Measurements from ENCODE around the gene ENTPD8.

Gene ENTPD8

DNA sequence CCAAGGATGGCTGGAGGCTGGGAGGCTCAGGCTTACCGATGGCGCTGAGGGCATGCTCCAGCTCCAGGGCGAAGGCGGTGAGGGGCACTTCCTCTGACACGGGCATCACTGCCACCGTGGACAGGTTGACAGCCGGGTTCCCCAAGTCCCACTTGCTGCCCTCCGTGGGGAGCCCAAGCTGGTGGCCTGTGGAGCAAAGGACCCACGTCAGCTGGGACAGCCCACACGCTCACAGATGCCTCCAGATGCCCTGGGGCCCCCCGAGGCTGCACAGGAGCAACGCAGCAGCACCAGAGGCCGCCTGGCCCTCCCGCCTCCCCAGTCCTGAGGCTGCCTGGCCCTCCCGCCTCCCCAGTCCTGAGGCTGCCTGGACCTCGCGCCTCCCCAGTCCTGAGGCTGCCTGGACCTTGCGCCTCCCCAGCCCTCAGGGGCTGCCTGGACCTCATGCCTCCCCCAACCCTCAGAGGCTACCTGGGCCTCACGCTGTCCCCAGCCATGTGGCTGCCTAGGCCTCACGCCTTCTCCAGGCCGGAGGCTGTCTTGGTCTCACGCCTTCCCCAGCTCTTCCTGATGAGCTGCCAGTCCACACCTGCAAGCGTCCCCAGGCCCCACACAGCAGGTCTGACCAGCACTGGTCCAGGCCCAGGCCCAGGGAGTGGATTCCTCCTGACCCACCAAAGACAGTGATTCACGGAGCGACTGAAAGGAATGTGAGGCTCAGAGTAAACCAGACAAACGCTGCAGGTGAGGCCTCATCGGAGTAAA is 43.6 kb upstream of the ENTPD8 start:
- Histone ChIP-seq H3K36me3 (ENCODE audit: control insufficient read depth, insufficient read depth, low read length) (no peaks in the 10 kb centered on the region), H3K27ac (ENCODE audit: insufficient read depth, low read length, poor library complexity, severe bottlenecking) (no peak overlapping the region), H3K4me1 (ENCODE audit: control insufficient read depth, insufficient read depth, low read length, poor library complexity, severe bottlenecking) (no peaks in the 10 kb centered on the region), H3K27me3 (replicated peaks; ENCODE audit: control insufficient read depth, insufficient read depth, low read length, poor library complexity, severe bottlenecking) (no peaks in the 10 kb centered on the region), H3K9me3 (ENCODE audit: control insufficient read depth, low read length) (no peaks in the 10 kb centered on the region), H3K4me3 (ENCODE audit: insufficient read depth, low read depth, low read length, poor library complexity, severe bottlenecking) (no peak overlapping the region)
- DNase-seq = no peak

DNA sequence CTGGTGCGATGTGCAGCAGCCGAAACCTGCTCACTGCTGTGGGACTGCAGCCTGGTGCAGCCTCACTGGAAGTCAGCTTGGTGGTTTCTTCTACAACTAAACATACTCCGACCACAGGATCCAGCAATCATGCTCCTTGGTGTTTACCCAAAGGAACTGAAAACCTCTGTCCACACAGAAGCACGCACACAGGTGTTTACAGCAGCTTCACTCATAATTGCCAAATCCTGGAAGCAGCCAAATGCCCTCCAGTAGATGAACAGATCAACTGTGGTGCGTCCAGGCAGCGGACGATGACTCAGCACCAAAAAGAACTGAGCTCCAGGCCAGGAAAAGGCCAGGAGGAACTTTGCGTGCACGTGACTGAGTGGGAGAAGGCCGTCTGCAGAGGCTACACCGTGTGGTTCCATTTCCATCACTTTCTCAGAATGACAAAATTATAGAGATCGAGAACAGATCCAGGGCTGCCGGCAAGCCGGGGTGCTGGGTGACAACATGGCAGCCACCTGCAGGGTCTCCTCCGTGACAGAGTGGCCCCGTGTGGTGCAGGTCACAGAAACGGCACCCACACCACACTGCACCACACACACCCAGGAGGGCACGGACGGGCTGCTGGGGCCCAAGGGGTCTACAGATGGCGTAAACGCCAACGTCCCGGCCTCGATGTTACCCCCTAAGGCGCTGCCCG is 41.1 kb upstream of the ENTPD8 start:
- Histone ChIP-seq H3K9me3 (ENCODE audit: control insufficient read depth, low read length) (no peaks in the 10 kb centered on the region), H3K27me3 (replicated peaks; ENCODE audit: control insufficient read depth, insufficient read depth, low read length, poor library complexity, severe bottlenecking) (no peaks in the 10 kb centered on the region), H3K4me3 (ENCODE audit: insufficient read depth, low read depth, low read length, poor library complexity, severe bottlenecking) (no peak overlapping the region), H3K4me1 (ENCODE audit: control insufficient read depth, insufficient read depth, low read length, poor library complexity, severe bottlenecking) (no peaks in the 10 kb centered on the region), H3K27ac (ENCODE audit: insufficient read depth, low read length, poor library complexity, severe bottlenecking) (no peak overlapping the region), H3K36me3 (ENCODE audit: control insufficient read depth, insufficient read depth, low read length) (no peaks in the 10 kb centered on the region)
- DNase-seq = no peak

DNA sequence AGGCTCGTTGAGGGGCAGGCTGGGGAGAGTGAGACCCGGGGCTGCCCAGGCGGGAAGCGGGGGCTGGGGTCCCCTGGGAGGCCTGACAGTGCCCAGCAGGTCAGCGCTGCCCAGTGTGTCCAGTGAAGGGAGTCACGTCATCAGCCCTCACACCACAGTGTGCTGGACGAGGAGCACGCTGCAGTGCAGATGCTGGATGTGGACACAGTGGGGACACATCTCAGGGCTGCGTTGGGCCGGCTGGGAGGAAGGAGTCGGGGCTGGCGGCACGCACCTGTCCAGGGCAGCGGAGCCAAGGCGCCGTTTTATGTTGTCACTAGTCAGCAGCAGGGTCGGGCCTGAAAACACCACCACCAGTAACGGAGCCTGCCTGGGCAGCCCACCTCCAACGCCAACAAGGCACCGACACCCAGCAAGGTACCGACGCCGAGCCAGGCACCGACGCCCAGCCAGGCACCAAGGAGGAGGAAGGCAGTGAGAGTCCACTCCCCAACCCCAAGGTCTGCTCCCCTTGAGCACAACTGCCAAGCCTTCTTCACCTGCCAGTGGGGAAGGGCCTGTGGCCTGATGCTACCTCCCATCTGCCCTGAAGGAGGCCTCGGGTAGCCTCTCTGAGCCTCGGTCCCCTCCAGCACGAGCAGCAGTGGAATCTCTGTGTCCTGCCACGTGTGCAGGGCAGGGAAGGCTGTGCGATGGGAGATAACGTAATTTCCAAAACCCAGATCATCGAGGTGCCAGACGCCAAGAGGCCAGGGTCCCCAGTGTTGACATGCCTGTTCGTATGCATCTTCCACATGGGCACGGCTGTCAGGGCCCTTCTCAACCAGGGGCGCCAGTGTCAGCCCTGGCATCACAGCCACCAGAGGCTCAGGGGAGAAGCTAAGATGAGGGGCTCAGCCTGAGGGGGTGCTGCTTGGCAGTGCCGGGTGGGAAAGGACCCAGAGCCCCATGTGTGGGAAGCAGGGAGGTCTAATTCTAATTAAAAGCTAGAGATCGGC is 39.8 kb upstream of the ENTPD8 start:
- Histone ChIP-seq H3K27me3 (replicated peaks; ENCODE audit: control insufficient read depth, insufficient read depth, low read length, poor library complexity, severe bottlenecking) (no peaks in the 10 kb centered on the region), H3K4me1 (ENCODE audit: control insufficient read depth, insufficient read depth, low read length, poor library complexity, severe bottlenecking) (no peaks in the 10 kb centered on the region), H3K27ac (ENCODE audit: insufficient read depth, low read length, poor library complexity, severe bottlenecking) (no peak overlapping the region), H3K36me3 (ENCODE audit: control insufficient read depth, insufficient read depth, low read length) (no peaks in the 10 kb centered on the region), H3K4me3 (ENCODE audit: insufficient read depth, low read depth, low read length, poor library complexity, severe bottlenecking) (no peak overlapping the region), H3K9me3 (ENCODE audit: control insufficient read depth, low read length) (peaks cover 2% of the 10 kb centered on the region)
- DNase-seq = no peak

DNA sequence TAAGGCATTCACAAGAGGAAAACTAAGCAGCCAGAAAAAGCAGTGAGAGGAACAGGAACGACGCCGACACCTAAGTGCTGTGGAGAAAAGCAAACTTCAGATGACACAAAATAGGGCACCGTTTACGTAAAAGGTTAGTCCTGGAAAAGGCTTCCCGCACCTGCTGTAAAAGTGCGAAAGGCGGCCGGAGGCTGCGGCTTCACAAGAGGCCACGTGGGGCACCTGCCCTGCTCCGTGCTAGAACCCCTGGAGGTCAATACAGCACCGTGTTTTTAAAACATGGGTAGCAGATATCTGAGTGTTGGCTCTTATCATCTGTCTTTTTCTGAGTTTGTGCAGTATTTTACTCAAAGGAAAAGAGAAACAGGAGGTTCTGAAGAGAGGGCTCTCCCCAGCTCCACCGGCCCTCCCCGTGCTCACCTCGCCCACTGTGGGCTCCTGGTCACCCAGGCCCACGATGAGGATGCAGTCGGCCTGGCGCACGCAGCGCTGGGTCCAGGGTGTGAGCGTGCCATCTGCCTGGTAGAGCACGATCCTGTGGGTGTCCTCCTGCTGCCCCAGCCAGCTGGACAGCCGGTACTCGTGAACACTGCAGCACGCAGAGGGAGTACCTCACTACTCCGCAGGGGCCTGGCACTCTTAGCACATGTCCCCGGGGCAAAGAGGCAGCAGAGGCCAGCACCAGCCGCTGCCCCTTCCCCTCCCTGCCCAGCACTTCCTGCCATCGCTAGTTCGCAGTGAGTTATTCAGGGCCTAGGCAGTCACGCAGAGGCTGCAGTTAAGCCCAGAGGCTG is 38.9 kb upstream of the ENTPD8 start:
- Histone ChIP-seq H3K36me3 (ENCODE audit: control insufficient read depth, insufficient read depth, low read length) (no peaks in the 10 kb centered on the region), H3K9me3 (ENCODE audit: control insufficient read depth, low read length) (peaks cover 4% of the 10 kb centered on the region), H3K4me1 (ENCODE audit: control insufficient read depth, insufficient read depth, low read length, poor library complexity, severe bottlenecking) (no peaks in the 10 kb centered on the region), H3K4me3 (ENCODE audit: insufficient read depth, low read depth, low read length, poor library complexity, severe bottlenecking) (no peak overlapping the region), H3K27ac (ENCODE audit: insufficient read depth, low read length, poor library complexity, severe bottlenecking) (no peak overlapping the region), H3K27me3 (replicated peaks; ENCODE audit: control insufficient read depth, insufficient read depth, low read length, poor library complexity, severe bottlenecking) (no peaks in the 10 kb centered on the region)
- no peak for DNase-seq

DNA sequence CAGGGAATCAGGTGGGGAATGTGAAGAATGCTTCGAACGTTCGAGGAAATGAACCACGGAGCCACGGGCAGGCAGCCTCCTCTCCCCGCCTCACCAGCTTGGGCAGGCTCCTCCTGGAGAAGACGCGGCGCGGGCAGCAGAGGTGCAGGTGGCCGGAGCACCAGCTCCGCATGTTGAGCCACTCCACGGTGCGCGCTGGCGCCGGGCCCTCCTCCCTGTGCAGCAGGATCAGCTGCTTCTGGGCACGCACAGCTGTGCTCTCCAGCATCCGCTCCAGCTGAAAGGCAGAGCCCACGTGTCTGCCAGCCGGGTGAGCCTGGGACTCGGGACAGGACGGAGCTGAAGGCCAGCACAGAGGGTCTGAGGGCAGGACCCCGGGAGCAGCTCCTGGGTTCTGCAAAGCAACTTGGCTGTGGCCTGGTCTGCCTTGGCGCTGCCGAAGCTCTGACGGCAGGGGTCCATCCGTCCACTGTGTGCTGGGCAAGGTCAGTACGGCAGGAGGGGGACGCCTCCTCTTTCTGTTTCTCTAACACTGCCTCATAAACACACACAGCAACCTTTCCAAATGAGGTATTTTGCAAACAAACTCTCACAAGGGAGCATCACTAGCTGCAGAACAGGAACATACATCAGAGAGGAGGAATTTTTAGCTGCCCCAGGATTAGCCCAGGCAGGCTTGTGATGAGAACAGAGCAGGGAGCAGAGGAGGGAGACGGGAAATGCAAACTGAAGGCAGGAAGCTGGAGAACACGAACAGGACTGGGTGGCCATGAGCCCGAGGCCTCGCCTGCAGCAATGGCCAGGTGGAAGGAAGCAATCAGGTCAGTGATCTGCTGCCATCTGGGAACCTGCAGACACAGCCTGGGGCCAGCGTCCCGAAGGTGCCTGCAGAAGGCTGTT is 38.1 kb upstream of the ENTPD8 start:
- Histone ChIP-seq H3K4me3 (ENCODE audit: insufficient read depth, low read depth, low read length, poor library complexity, severe bottlenecking) (no peak overlapping the region), H3K27ac (ENCODE audit: insufficient read depth, low read length, poor library complexity, severe bottlenecking) (no peak overlapping the region), H3K9me3 (ENCODE audit: control insufficient read depth, low read length) (peaks cover 4% of the 10 kb centered on the region), H3K36me3 (ENCODE audit: control insufficient read depth, insufficient read depth, low read length) (no peaks in the 10 kb centered on the region), H3K27me3 (replicated peaks; ENCODE audit: control insufficient read depth, insufficient read depth, low read length, poor library complexity, severe bottlenecking) (no peaks in the 10 kb centered on the region), H3K4me1 (ENCODE audit: control insufficient read depth, insufficient read depth, low read length, poor library complexity, severe bottlenecking) (no peaks in the 10 kb centered on the region)
- DNase-seq = no peak

- Histone ChIP-seq H3K9me3 (ENCODE audit: control insufficient read depth, low read length) (peaks cover 4% of the 10 kb centered on the region), H3K27me3 (replicated peaks; ENCODE audit: control insufficient read depth, insufficient read depth, low read length, poor library complexity, severe bottlenecking) (no peaks in the 10 kb centered on the region), H3K4me1 (ENCODE audit: control insufficient read depth, insufficient read depth, low read length, poor library complexity, severe bottlenecking) (no peaks in the 10 kb centered on the region), H3K36me3 (ENCODE audit: control insufficient read depth, insufficient read depth, low read length) (no peaks in the 10 kb centered on the region), H3K27ac (ENCODE audit: insufficient read depth, low read length, poor library complexity, severe bottlenecking) (no peak overlapping the region), H3K4me3 (ENCODE audit: insufficient read depth, low read depth, low read length, poor library complexity, severe bottlenecking) (no peak overlapping the region)
- no peak for DNase-seq
Observed at GRCh38 chr9:137478613-137478961, 37.4 kb upstream of the ENTPD8 start.

GRCh38 chr9:137477778-137478612 is 36.8 kb upstream of the ENTPD8 start:
- Histone ChIP-seq H3K36me3 (ENCODE audit: control insufficient read depth, insufficient read depth, low read length) (no peaks in the 10 kb centered on the region), H3K9me3 (ENCODE audit: control insufficient read depth, low read length) (peaks cover 4% of the 10 kb centered on the region), H3K4me1 (ENCODE audit: control insufficient read depth, insufficient read depth, low read length, poor library complexity, severe bottlenecking) (no peaks in the 10 kb centered on the region), H3K27ac (ENCODE audit: insufficient read depth, low read length, poor library complexity, severe bottlenecking) (no peak overlapping the region), H3K27me3 (replicated peaks; ENCODE audit: control insufficient read depth, insufficient read depth, low read length, poor library complexity, severe bottlenecking) (no peaks in the 10 kb centered on the region), H3K4me3 (ENCODE audit: insufficient read depth, low read depth, low read length, poor library complexity, severe bottlenecking) (no peak overlapping the region)
- no peak for DNase-seq

DNA sequence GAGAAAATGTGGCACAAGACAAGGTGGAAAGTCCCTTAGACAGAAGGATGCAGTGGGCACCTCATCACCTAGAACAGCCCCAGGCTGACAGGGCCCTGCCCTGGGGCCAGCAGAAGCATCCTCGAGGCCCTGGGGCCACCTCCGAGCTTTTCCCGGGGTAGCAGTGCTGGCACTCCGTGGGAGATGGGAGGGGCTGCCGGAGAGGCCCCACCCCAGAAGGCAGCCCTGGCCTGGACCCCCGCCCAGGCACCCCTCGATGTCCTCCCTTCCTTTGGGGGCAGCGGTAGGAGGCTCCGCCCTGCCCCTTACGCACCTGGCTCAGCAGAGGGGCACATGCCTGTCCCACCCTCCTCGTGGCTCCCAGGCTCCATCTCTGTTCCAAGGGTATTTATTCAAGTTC is 35.7 kb upstream of the ENTPD8 start:
- H3K4me1 ChIP-seq (ENCODE audit: control insufficient read depth, insufficient read depth, low read length, poor library complexity, severe bottlenecking) = no peaks in the 10 kb centered on the region
- no peak for DNase-seq
- no peak overlapping the region for H3K27ac ChIP-seq (ENCODE audit: insufficient read depth, low read length, poor library complexity, severe bottlenecking)
- H3K27me3 ChIP-seq (replicated peaks; ENCODE audit: control insufficient read depth, insufficient read depth, low read length, poor library complexity, severe bottlenecking) = no peaks in the 10 kb centered on the region
- peaks cover 4% of the 10 kb centered on the region for H3K9me3 ChIP-seq (ENCODE audit: control insufficient read depth, low read length)
- H3K4me3 ChIP-seq (ENCODE audit: insufficient read depth, low read depth, low read length, poor library complexity, severe bottlenecking) = no peak overlapping the region
- no peaks in the 10 kb centered on the region for H3K36me3 ChIP-seq (ENCODE audit: control insufficient read depth, insufficient read depth, low read length)
